Suprapubic skin (tissue), 4 donors: ENCODE results near the gene LBHD2. TPM values are rescaled to one million over a fixed set of nuclear protein-coding genes. Genes with fewer than 3 reads are reported as not detected.

Experiments
- DNase-seq, 2 donors: peaks; one replicate each; pipeline ENCODE4 v3.0.0-alpha.2; 2019; ENCODE audit warnings: low spot score in 2 of 2
- H3K27ac ChIP-seq: fragments of 200-600 bp; sonication (generic); one replicate; pipeline ENCODE4 v1.5.1; 2019
- H3K27me3 ChIP-seq: fragments of 200-600 bp; sonication (generic); one replicate; pipeline ENCODE4 v1.5.1; 2019
- H3K36me3 ChIP-seq: fragments of 200-600 bp; sonication (generic); one replicate; pipeline ENCODE4 v1.5.1; 2019
- H3K4me1 ChIP-seq: fragments of 200-600 bp; sonication (generic); one replicate; pipeline ENCODE4 v1.5.1; 2019
- H3K4me3 ChIP-seq: fragments of 200-600 bp; sonication (generic); one replicate; pipeline ENCODE4 v1.5.1; 2019; ENCODE audit warnings: mild to moderate bottlenecking
- H3K9me3 ChIP-seq: fragments of 200-600 bp; sonication (generic); one replicate; pipeline ENCODE4 v1.5.1; 2019
- EP300 ChIP-seq: sonication (generic); formaldehyde crosslinking; IDR thresholded peaks from one replicate; pipeline ENCODE4 v1.6.1; 2017; ENCODE audit warnings: antibody characterized with exemption
- POLR2A ChIP-seq, 2 donors: fragments of 450-650 bp; IDR thresholded peaks; one replicate each; pipeline ENCODE4 v1.6.1; 2017; ENCODE audit warnings: antibody characterized with exemption in 2 of 2, mild to moderate bottlenecking in 2 of 2, moderate library complexity in 2 of 2
- POLR2AphosphoS5 ChIP-seq, 3 donors: sonication (generic); formaldehyde crosslinking; IDR thresholded peaks; one replicate each; pipeline ENCODE4 v1.6.1; 2017; ENCODE audit warnings: antibody characterized with exemption in 3 of 3
- WGBS: methylation state at CpG from one replicate; pipeline ENCODE4 v1.1.5; 2018; 5-methylcytosine and 5-hydroxymethylcytosine counted together
- total RNA-seq, 4 donors: library from RNA; depleted of rRNA; stranded (reverse); fragments of >200 nt; gene quantifications; one replicate each; pipeline ENCODE4 v1.1.0, GENCODE V29; 2016
- TF ChIP-seq, protein P1 (sequence below), 2 donors: fragments of 200-600 bp in 1 of 2; fragments of 450-650 bp in 1 of 2; sonication (generic) in 1 of 2; IDR thresholded peaks; one replicate each; pipeline ENCODE4 v1.5.1; 2016 to 2019; ENCODE audit warnings: antibody characterized with exemption in 2 of 2, mild to moderate bottlenecking in 1 of 2, moderate library complexity in 1 of 2

Gene LBHD2
- total RNA-seq, 4 donors from 2014 or later, result not detected

DNA sequence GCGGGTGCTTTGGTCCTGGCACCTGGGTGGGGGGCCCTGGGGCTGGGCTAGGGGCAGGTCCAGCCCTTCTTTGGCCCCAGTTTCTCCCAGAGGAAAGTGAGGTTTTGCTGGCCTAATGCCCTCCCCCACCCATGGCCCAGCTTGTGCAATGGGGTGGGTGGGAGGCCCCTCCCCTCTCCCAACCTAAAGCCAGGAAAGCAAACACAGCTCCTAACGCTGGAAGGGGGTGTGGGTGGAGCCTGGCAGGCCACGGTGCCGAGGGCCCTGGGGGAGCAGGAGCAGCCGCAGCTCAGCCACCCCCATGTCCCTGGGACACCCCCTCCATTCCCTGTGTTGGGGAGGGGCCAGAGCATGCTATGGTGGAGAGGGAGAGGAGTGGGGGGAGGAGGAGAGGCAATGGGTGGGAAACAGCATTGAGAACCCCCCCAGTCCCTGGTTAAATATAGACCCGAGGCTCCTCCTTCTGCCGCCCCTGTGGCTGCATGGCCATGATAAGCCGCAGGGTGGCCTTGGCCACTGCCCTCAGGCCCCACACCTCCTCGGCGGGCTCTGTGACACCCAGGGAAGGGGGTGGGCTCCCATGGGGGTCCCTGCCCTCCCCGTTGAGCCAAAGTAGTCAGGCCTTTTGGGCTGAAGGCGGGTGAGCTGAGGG is 15.2 kb downstream of the LBHD2 start:
- H3K27ac ChIP-seq, result no peak overlapping the region
- DNase-seq, result no peak
- TF ChIP-seq POLR2A (IDR thresholded peaks at IDR 0.05), result no peak
- no peak for TF ChIP-seq EP300
- TF ChIP-seq, protein P1, sequence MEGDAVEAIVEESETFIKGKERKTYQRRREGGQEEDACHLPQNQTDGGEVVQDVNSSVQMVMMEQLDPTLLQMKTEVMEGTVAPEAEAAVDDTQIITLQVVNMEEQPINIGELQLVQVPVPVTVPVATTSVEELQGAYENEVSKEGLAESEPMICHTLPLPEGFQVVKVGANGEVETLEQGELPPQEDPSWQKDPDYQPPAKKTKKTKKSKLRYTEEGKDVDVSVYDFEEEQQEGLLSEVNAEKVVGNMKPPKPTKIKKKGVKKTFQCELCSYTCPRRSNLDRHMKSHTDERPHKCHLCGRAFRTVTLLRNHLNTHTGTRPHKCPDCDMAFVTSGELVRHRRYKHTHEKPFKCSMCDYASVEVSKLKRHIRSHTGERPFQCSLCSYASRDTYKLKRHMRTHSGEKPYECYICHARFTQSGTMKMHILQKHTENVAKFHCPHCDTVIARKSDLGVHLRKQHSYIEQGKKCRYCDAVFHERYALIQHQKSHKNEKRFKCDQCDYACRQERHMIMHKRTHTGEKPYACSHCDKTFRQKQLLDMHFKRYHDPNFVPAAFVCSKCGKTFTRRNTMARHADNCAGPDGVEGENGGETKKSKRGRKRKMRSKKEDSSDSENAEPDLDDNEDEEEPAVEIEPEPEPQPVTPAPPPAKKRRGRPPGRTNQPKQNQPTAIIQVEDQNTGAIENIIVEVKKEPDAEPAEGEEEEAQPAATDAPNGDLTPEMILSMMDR (IDR thresholded peaks at IDR 0.05), result no peak
- TF ChIP-seq POLR2AphosphoS5 (IDR thresholded peaks at IDR 0.05), result no peak
- peaks cover 36% of the 10 kb centered on the region for H3K4me1 ChIP-seq
- H3K27me3 ChIP-seq, result peaks cover 42% of the 10 kb centered on the region
- H3K36me3 ChIP-seq, result no peaks in the 10 kb centered on the region
- no peaks in the 10 kb centered on the region for H3K9me3 ChIP-seq
- H3K4me3 ChIP-seq, result no peak overlapping the region
- 70% methylated on average over 9 of the region's 12 CpGs for WGBS

DNA sequence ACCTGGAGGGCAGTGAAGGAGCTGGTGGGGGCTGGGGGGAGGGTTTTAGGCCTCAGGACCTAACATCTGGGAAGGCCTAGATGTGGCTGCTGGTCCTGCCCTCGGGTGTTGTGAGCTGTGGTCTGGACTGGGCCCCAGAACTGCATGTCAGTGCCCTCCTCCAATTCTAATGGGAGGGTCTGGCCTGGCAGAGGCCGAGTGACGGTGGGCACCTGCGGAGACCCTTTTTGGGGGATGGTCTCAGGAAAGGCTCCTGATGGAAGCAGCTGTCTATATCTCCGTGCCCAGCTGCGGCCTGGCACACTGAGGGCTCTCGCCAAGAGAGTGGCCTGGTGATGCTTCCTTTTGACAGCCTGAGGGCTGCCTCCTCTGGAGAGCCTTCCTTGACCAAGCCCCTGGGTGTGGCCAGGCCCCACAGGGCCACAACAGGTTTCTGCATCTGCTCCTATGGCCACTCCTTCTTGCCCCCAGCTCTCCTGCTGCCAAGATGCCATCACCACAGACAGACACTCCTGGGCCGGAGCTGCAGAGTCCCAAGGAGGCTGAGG is 15.8 kb downstream of the LBHD2 start:
- H3K4me1 ChIP-seq, result peaks cover 36% of the 10 kb centered on the region
- WGBS, result 77% methylated on average over 8 of the region's 8 CpGs
- no peak overlapping the region for H3K4me3 ChIP-seq
- H3K9me3 ChIP-seq, result no peaks in the 10 kb centered on the region
- no peak for DNase-seq
- TF ChIP-seq EP300 (no peak), POLR2A (IDR thresholded peaks at IDR 0.05) (no peak), POLR2AphosphoS5 (IDR thresholded peaks at IDR 0.05) (no peak)
- TF ChIP-seq, protein P1 (IDR thresholded peaks at IDR 0.05), result no peak
- H3K36me3 ChIP-seq, result no peaks in the 10 kb centered on the region
- H3K27me3 ChIP-seq, result peaks cover 48% of the 10 kb centered on the region
- H3K27ac ChIP-seq, result no peak overlapping the region

DNA sequence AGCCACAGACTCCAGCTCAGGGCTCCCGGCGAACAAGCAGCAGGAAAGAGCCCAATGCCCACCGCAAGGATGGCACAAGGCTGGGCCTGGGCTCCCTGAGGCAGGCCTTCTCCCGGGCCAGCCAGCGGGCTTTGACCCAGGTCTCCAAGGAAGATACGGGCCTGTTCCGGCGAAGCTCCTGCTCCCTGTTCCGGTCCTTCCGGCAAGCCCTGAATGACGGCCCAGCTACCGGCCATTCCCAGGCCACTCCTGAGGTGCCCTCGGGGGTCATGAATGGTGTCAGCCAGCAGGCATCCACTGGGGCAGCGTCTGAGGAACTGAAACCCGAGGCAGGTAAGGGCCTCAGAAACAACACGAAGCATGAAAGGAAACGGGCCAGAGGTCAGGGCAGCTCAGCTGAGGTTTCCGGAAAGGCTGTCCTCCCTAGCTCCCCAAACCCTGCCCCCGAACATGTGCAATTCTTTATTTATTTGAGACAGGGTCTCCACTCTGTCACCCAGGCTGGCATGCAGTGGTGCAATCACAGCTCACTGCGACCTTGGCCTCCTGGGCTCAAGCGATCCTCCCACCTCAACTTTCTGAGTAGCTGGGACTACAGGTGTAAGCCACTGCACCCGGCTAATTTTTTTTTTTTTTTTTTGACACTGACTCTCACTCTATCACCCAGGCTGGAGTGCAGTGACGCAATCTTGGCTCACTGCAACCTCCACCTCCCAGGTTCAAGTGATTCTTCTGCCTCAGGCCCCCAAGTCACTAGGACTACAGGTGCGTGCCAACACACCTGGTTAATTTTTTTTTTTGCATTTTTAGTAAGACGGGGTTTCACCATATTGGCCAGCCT is 16.5 kb downstream of the LBHD2 start:
- H3K27ac ChIP-seq, result no peak overlapping the region
- 85% methylated on average over 23 of the region's 25 CpGs for WGBS
- TF ChIP-seq EP300 (no peak), POLR2A (IDR thresholded peaks at IDR 0.05) (no peak), POLR2AphosphoS5 (IDR thresholded peaks at IDR 0.05) (no peak)
- TF ChIP-seq, protein P1 (IDR thresholded peaks at IDR 0.05), result no peak
- H3K27me3 ChIP-seq, result peaks cover 48% of the 10 kb centered on the region
- peaks cover 40% of the 10 kb centered on the region for H3K4me1 ChIP-seq
- H3K36me3 ChIP-seq, result no peaks in the 10 kb centered on the region
- no peak overlapping the region for H3K4me3 ChIP-seq
- DNase-seq, result no peak
- no peaks in the 10 kb centered on the region for H3K9me3 ChIP-seq

DNA sequence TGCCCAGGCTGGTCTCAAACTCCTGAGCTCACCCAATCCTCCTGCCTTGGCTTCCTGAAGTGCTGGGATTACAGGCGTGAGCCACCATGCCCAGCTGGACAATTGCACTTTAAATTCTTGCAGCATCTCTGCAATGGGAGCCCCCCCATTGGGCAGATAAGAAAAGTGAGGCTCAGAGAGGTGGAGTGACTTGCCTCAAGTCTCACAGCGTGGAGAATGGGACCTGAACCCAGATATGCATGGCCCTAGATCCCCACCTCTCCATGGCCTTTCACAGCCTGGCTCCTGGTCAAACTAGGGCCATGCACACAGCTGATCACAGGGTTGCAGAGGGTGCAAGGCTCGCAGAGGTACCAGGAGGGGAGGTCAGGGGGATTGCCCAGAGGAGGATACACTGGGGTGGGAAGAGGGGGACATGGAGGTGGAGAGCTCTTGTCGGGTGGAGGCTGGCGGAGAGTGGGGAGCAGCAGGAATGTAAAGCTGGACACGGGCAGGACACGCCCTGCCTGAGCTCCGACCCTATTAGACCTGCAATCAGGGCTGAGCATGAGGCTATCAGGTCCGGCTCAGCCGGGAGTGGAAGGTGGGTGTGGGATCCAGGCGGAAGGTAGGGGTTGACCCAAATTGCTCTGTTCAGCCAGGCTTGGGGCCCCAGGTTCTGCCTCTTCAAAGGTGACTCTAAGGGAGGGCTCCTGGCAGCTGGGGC is 17.4 kb downstream of the LBHD2 start:
- Histone ChIP-seq H3K9me3 (no peaks in the 10 kb centered on the region), H3K27me3 (peaks cover 48% of the 10 kb centered on the region), H3K27ac (no peak overlapping the region), H3K4me1 (peaks cover 40% of the 10 kb centered on the region), H3K36me3 (no peaks in the 10 kb centered on the region), H3K4me3 (no peak overlapping the region)
- 84% methylated on average over 11 of the region's 11 CpGs for WGBS
- no peak for DNase-seq
- no peak for TF ChIP-seq POLR2A (IDR thresholded peaks at IDR 0.05)
- TF ChIP-seq, protein P1 (IDR thresholded peaks at IDR 0.05), result no peak
- TF ChIP-seq EP300, result no peak
- TF ChIP-seq POLR2AphosphoS5 (IDR thresholded peaks at IDR 0.05), result no peak
